ENCODE measurements around the gene CENPK.

DNA sequence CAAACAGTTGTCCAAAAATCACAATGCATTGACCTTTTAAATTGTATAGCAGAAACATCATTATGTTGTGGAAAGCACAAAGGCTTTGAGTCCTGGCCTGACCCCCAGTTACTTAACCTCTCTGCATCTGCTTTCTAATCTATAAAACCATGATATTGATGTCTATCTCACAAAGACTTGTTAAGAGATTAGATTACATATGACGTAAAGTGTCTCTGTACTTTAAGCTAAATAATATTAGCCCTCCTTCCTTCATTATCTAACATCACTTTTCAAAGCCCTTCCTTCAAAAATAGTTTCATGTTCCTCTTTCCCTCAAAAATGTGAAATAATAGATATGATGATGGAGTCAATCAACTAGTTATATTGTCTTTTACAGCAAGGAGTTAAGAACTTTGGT is 84.6 kb downstream of the CENPK start:
- TF ChIP-seq, protein P1, sequence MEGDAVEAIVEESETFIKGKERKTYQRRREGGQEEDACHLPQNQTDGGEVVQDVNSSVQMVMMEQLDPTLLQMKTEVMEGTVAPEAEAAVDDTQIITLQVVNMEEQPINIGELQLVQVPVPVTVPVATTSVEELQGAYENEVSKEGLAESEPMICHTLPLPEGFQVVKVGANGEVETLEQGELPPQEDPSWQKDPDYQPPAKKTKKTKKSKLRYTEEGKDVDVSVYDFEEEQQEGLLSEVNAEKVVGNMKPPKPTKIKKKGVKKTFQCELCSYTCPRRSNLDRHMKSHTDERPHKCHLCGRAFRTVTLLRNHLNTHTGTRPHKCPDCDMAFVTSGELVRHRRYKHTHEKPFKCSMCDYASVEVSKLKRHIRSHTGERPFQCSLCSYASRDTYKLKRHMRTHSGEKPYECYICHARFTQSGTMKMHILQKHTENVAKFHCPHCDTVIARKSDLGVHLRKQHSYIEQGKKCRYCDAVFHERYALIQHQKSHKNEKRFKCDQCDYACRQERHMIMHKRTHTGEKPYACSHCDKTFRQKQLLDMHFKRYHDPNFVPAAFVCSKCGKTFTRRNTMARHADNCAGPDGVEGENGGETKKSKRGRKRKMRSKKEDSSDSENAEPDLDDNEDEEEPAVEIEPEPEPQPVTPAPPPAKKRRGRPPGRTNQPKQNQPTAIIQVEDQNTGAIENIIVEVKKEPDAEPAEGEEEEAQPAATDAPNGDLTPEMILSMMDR (optimal IDR thresholded peaks at IDR 0.05 in 1 of 3, IDR thresholded peaks at IDR 0.05 in 1 of 3, conservative IDR thresholded peaks at IDR 0.05 in 1 of 3; ENCODE audit: extremely low read depth in 1 of 3, insufficient read depth in 2 of 3, low read length in 3 of 3) = no peak
- no peak for TF ChIP-seq EZH2 (IDR thresholded peaks at IDR 0.05; ENCODE audit: low read length)

Measured in keratinocyte (primary cell).